Glomerular endothelial cell (primary cell): ENCODE data around the gene SLC46A1. TPM values are rescaled to one million over a fixed set of nuclear protein-coding genes. Genes with fewer than 3 reads are reported as not detected.
"Not testable (repeated sequence)": the region's sequence is repeated elsewhere in the genome, so short reads cannot be mapped to it uniquely, and the experiment has no call there.

ENCODE experiments used
- DNase-seq: peaks from one replicate; pipeline ENCODE4 v3.0.0-alpha.2; 2011; ENCODE audit warnings: low read depth, low spot score; ENCODE audit errors: extremely low read depth
- total RNA-seq: library from RNA; depleted of rRNA; stranded (reverse); fragments of >200 nt; gene quantifications from 2 replicates; pipeline ENCODE4 v1.2.3, GENCODE V29; 2015

SLC46A1 gene
- total RNA-seq: 2.2 and 3.3 TPM in 2 replicates

DNA sequence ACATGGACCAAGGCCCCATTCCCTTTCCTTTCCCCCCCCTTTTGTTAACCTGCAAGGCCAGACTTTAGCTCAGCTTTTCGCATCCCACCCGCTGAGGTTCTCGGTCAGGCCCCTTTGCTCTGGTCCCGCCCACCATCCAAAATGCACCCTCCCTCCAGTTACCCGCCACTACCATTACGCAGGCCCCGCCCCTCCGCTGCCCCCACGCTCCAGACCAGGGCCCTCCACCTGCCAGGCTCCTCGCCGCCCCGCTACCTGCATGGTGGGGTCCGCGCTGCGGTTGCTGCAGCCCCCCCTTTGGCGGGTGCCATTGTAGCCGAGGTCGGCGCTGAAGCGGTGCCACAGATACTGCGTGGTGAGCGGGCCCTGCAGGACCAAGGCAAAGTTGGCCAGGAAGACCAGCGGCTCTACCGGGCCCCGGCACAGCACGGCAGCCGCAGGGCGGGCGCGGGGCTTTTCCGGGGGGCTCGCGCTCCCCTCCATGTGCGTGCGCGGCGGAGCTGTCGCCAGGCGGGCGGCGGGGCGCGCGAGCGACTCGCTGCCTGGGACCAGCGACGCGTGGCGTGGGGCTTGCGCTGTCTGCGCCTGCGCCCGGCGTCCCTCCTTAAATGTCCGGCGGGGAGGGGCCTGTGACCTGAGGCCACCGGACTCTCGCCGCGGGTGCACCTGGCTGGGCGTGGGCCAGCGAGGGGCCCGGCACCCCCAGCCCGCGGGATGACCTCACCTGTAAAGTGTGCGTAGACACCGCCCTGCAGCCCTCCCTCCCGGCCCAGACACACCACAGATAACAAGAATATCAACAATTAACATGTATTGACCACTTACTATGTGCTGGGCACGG is at the start of gene SLC46A1:
Gene SLC46A1 (minus strand): TSS at position 581 of the 841 bp plus-strand sequence. CDS start 98 bp downstream, at position 483.
- no peak for DNase-seq

DNA sequence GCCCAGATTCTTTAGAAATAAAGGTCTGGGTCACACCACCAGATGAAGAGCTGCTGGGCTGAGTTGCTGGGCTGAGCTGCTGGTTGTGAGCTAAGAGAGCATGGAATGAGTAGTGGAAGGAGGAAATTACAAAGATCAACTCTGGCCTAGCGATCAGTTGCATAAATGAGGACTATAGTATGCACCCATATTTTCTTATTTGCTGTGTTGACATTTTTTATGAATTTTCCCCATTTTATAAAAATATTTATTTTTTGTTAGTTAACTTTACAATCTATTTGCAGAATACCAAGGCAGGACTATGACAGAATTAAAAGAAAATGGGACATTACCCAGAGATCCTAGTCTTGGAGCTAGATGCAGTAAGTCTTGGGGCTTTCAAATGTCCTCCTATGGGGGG is 43.8 kb upstream of the SLC46A1 start:
- no peak for DNase-seq

GRCh38 chr17:28447396-28447760 is 41.4 kb upstream of the SLC46A1 start:
- no peak for DNase-seq

DNA sequence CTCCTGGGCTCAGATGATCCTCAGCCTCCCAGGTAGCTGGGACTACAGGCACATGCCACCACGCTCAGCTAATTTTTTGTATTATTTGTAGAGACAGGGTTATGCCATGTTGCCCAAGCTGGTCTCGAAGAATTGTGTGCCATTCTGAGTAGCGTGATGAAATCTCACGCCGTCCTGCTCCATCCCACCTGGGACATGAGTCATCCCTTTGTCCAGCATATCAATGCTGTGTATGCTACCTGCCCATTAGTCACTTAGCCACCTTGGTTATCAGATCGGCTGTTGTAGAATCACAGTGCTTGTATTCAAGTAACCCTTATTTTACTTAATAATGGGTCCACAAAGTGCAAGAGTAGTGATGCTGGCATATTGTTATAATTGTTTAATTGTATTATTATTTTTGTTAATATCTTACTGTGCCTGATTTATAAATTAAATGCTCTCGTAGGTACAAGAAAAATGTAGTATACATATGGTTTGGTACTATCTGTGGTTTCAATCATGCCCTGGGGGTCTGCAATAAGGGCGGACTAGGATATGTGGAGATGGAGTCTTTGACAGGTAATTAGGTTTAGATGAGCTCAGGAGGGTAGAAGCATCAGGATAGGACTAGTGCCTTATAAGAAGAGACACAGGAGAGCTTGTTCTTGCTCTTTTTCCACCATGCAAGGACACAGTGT is 40.8 kb upstream of the SLC46A1 start:
- no peak for DNase-seq

DNA sequence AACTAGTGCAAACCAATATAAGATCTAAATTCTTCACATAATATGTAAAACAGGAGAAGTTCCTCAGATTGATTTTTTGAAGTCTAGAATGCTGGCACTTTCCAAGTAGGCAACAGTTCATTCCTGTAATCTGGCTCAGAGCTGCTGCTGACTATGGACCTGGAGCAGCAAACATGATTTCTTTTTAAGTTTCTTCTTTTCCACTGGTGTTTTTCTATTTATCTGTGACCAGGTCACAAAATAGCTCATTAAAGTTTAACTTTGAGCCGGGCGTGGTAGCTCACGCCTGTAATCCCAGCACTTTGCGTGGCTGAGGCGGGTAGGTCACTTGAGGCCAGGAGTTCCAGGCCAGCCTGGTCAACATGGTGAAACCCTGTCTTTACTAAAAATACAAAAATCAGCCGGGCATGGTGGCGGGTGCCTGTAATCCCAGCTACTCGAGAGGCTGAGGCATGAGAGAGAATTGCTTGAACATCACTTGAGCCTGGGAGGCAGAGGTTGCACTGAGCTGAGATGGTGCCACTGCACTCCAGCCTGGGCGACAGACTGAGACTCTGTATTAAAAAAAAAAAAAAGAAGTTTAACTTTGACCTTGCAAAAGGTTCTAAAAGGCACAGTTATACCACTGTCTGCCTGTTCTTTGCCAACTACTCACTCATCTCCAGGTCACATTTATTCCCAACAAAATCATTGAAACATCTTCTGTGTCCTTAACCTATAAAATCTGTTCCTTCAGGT is 38.1 kb upstream of the SLC46A1 start:
- DNase-seq: no peak

GRCh38 chr17:28434326-28434725 is 28.3 kb upstream of the SLC46A1 start:
- not testable (repeated sequence) for DNase-seq

- DNase-seq: no peak
Measured at GRCh38 chr17:28433721-28434120, 27.7 kb upstream of the SLC46A1 start.

DNA sequence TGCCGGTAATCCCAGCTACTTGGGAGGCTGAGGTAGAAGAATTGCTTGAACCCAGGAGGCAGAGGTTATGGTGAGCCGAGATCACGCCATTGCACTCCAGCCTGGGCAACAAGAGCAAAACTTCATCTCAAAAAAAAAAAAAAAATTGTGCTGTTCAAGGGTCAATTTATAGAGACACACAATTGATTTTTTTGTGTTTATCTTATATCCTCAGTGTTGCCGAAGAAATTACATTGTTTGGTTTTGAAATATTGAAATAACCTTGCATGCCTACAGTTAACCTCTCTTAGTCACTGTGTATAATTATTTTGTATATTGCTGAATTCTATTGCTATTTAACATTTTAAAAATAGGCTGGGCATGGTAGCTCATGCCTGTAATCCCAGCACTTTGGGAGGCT is 22.0 kb upstream of the SLC46A1 start:
- not testable (repeated sequence) for DNase-seq

GRCh38 chr17:28427371-28427770 is 21.4 kb upstream of the SLC46A1 start:
- DNase-seq: no peak

GRCh38 chr17:28426081-28426519 is 20.1 kb upstream of the SLC46A1 start:
- no peak for DNase-seq

DNA sequence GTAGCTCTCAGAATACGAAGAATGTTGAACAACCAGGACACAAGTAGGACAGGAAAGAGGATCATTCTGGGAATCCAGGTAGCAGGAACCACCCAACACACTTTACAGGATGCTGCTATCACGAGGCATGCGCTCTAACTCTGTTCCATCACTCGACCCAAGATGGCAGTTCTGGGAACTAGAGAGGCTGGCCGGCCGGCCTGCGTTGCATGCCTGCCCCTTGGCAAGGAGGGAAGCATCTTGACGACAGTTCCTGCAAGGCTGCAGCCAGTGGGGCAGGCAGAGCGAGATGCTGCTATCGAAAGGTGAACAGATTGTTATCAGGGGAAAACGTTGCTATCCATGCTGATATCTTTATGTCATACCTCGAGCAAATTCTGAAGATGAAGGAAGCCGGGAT is 19.2 kb upstream of the SLC46A1 start:
- no peak for DNase-seq

- no peak for DNase-seq
Measured at GRCh38 chr17:28421787-28422305, 15.8 kb upstream of the SLC46A1 start.

DNA sequence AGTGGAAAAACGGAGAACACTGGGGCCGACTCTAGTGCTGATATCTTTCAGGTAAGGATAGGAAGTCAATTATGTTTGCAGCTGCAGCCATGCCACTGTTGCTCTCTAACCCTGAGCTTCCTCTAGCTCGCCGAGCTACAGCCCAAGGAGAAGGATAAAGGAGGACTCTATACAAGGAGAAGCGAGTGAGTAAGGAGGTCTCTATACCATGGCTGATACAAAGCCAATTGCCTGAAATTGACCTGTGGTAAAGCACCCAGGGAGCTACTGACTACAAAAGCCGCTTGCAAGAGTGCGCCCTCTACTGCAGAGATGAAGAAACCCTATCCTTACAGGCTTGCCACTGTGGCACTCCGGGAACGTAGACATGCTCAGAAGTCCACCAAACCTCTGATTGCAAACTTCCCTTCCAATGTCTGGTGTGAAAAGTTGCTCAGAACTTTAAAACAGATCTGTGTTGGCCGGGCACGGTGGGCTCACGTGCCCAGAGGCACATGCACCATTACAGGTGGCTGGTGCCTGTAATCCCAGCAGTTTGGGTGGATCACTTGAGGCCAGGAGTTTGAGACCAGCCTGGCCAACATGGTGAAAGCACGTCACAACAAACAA is 10.8 kb upstream of the SLC46A1 start:
- peak; percentile 14 for DNase-seq

DNA sequence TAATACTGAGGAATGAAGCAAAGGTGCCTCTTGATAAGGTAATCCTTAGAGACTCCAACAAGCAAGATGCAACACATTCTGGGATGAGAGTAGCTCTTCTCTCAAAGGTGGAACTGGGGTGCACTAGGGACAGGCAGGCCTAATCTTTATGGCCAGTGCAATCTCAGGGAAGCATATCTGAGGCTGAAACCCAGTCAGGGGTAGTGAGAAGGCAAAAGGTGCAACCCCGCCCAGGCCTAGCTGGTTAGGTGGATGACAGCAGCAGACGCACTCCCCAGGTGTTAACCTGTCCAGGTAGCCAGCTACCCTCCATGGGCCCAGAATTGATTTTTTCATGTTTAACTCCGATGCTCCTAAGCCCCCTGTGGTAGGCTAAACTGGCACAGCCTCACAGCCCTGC is 9.9 kb upstream of the SLC46A1 start:
- DNase-seq: no peak

- DNase-seq: no peak
Measured at GRCh38 chr17:28413804-28414203, 7.8 kb upstream of the SLC46A1 start.

DNA sequence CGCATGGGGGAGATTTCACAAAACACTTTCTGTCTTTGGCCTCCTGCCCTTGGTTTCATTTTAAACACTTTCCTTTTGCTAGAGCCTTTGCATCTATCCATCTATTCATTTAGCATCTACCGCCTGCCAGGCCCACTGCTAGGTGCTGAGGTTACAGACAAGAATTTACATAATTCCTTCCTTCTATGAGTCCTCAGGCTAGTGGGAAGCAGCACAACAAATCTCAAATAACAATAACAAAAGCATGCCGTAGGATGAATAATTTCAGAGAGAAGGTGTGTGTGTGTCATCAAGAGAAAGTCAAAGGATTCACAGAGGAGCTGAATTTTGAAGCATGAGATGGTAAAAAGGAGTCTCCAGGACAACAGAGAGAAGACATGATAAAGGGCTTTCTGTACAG is 6.1 kb upstream of the SLC46A1 start:
- no peak for DNase-seq

DNA sequence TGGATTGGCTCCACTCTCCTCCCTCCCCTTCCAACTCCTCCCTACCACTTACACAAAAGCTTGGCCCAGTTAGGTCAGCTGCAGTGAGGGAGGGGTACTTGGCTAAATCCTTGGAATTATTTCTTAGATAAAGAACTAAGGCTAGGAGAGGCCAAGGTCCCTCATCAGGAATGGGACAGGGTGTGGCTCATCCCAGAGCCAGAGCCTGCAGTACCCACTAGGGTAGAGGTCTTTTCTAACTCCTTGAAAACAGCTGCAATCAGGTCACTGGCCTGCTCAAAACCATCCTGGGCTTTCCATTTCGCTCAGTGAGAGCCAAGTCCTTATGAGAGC is 1.9 kb upstream of the SLC46A1 start:
- no peak for DNase-seq

DNA sequence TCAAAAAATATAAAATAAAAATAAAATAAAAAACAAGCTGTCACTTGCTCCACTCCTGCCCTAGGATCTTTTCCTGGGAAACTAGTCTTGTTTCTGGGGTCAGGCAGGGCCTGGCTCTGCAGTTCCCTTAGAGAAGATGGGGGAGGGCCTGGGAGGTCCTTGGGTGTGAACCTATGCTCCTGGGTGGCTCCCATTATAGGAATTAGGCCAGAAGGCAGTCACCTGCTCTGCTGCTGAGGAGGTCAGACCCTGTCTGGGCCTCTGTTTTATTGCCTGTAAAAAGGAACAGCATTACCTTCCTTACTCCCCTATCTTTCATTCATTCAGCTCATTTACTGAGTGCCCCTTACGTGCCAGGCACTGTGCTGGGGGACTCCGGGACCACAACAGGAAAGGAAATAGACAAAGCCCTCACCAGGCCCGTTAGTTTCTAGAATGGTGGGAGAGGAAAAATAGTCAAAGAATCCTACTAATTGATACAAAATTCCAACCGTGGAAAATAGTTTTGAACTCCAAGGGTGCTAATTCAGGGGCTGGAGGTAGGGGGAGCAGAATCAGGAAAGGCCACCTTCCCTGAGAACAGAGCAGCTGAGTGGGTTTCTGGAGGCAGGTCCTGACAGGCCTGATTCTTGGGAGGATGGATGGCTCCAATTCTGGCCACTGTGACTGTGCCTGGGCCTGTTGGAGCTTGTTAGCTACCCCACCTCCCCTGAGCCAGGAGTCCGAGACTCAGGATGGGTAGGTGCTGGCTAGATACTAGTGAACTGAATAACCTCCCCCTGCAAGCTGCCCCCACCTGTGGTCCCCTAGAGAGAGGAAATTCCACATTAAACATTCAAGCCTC is 1.3 kb upstream of the SLC46A1 start:
- DNase-seq: no peak

GRCh38 chr17:28406473-28406814 is 432 bp upstream of the SLC46A1 start:
- no peak for DNase-seq
